GM12878 (cell line): ENCODE measurements around the gene LIF. TPM values are rescaled to one million over a fixed set of nuclear protein-coding genes. Genes with fewer than 3 reads are reported as not detected.

Experiments used
- ATAC-seq: fragments of 200-7000 bp; cut with Tn5 transposase; 3 replicates; pipeline ENCODE4 v1.9.1; 2020; ENCODE audit warnings: mild to moderate bottlenecking, moderate library complexity
- BruUV-seq: library from RNA; stranded (reverse); fragments of 400-500 nt; replicated peaks from 2 replicates; lab custom pipeline; 2021; lab: Mats Ljungman, UMichigan
- CTCF ChIA-PET: fragments of 300-600 bp; sonication (Branson Sonifier 250); formaldehyde crosslinking; extraction: SDS; loops from one replicate; lab custom pipeline; 2021; ENCODE audit warnings: inconsistent platforms; lab: Yijun Ruan, JAX
- POLR2A ChIA-PET: fragments of 350-600 bp; formaldehyde crosslinking; extraction: SDS; loops from one replicate; lab custom pipeline; 2021; ENCODE audit warnings: inconsistent platforms; lab: Charles Lee
- RAD21 ChIA-PET: fragments of 300-600 bp; sonication (Branson Sonifier 250); formaldehyde crosslinking; loops from one replicate; lab custom pipeline; 2023; ENCODE audit warnings: antibody characterized with exemption; ENCODE audit not compliant: unreplicated experiment; lab: Charles Lee
- SMC1A ChIA-PET: fragments of 300-600 bp; sonication (Branson Sonifier 250); formaldehyde crosslinking; loops from one replicate; lab custom pipeline; 2023; ENCODE audit not compliant: unreplicated experiment, uncharacterized antibody; lab: Charles Lee
- DNase-seq: peaks from one replicate; pipeline ENCODE4 v3.0.0-alpha.2; 2011; ENCODE audit warnings: low read depth, low spot score
- FAIRE-seq: peaks from 3 replicates; lab custom pipeline; 2011; peaks lifted over from hg19 to GRCh38; lab: Jason Lieb, UNC
- H2AFZ ChIP-seq: 2 replicates; pipeline ENCODE4 v1.6.0; 2011; ENCODE audit warnings: low read depth, low read length, control low read depth; ENCODE audit not compliant: control insufficient read depth
- H3K27ac ChIP-seq: 2 replicates; pipeline ENCODE4 v1.5.1; 2011; ENCODE audit warnings: control low read depth; ENCODE audit not compliant: control insufficient read depth, insufficient read depth
- H3K27me3 ChIP-seq, 2 experiments: replicated peaks in 1 of 2; 2 replicates each; pipeline versions ENCODE4 v1.6.0 to v1.6.1; 2011; ENCODE audit warnings: low read length in 1 of 2; ENCODE audit not compliant: control insufficient read depth in 2 of 2, insufficient read depth in 2 of 2
- H3K36me3 ChIP-seq, 2 experiments: 2 replicates each; pipeline ENCODE4 v1.5.1; 2011; ENCODE audit warnings: low read length in 1 of 2; ENCODE audit not compliant: control insufficient read depth in 2 of 2, insufficient read depth in 2 of 2
- H3K4me1 ChIP-seq: 2 replicates; pipeline ENCODE4 v1.6.1; 2011; ENCODE audit warnings: mild to moderate bottlenecking, low read length, moderate library complexity, mixed read lengths; ENCODE audit not compliant: control insufficient read depth, insufficient read depth
- H3K4me2 ChIP-seq: 2 replicates; pipeline ENCODE4 v1.6.0; 2011; ENCODE audit warnings: control low read depth; ENCODE audit not compliant: control insufficient read depth, insufficient read depth
- H3K4me3 ChIP-seq: fragments of 200-600 bp; sonication (generic); 2 replicates; pipeline ENCODE4 v1.5.1; 2016
- H3K79me2 ChIP-seq: 2 replicates; pipeline ENCODE4 v1.6.0; 2011; ENCODE audit warnings: low read length; ENCODE audit not compliant: control insufficient read depth, insufficient read depth
- H3K9ac ChIP-seq: 2 replicates; pipeline ENCODE4 v1.8.0; 2011; ENCODE audit warnings: low read length, control low read depth, mixed read lengths; ENCODE audit not compliant: control insufficient read depth, insufficient read depth
- H3K9me3 ChIP-seq: replicated peaks from 3 replicates; pipeline ENCODE4 v1.5.1; 2011; ENCODE audit warnings: mild to moderate bottlenecking, low read length; ENCODE audit not compliant: control insufficient read depth, insufficient read depth
- H4K20me1 ChIP-seq: 2 replicates; pipeline ENCODE4 v1.6.0; 2011; ENCODE audit not compliant: control insufficient read depth, insufficient read depth
- ASH2L ChIP-seq: fragments of 300-600, 200-600 bp; sonication (generic); IDR thresholded peaks from 2 replicates; pipeline ENCODE4 v1.6.1; 2017; ENCODE audit warnings: low read depth, mild to moderate bottlenecking, borderline replicate concordance
- BHLHE40 ChIP-seq, 2 experiments: fragments of 450-650 bp in 1 of 2; IDR thresholded peaks; 2 replicates each; pipeline ENCODE4 v1.6.1; 2011 to 2017; ENCODE audit warnings: low read depth in 2 of 2, borderline replicate concordance in 1 of 2, improper control_type of control experiment in 1 of 2, low read length in 1 of 2, mild to moderate bottlenecking in 1 of 2
- CHD2 ChIP-seq: IDR thresholded peaks from 2 replicates; pipeline ENCODE4 v1.6.1; 2011; ENCODE audit warnings: low read depth, low read length, improper control_type of control experiment, borderline replicate concordance
- ELK1 ChIP-seq: IDR thresholded peaks from 2 replicates; pipeline ENCODE4 v1.6.1; 2012; ENCODE audit warnings: low read depth, low read length, improper control_type of control experiment
- HDAC6 ChIP-seq: fragments of 200-600 bp; sonication (generic); IDR thresholded peaks from one replicate; pipeline ENCODE4 v1.8.0; 2017; ENCODE audit warnings: antibody characterized with exemption; ENCODE audit not compliant: unreplicated experiment
- NR2F1 ChIP-seq: fragments of 450-650 bp; conservative IDR thresholded peaks from 2 replicates; pipeline ENCODE4 v1.6.1; 2017; ENCODE audit warnings: mild to moderate bottlenecking
- POLR2AphosphoS2 ChIP-seq: IDR thresholded peaks from 2 replicates; pipeline ENCODE4 v1.6.1; 2011; ENCODE audit warnings: low read depth, mild to moderate bottlenecking, low read length, improper control_type of control experiment, moderate library complexity
- RELA ChIP-seq: fragments of 450-650 bp; IDR thresholded peaks from 2 replicates; pipeline ENCODE4 v1.8.0; 2014; ENCODE audit warnings: borderline replicate concordance; ENCODE audit not compliant: partially characterized antibody
- SMC3 ChIP-seq: IDR thresholded peaks from 2 replicates; pipeline ENCODE4 v1.6.1; 2011; ENCODE audit warnings: low read length, improper control_type of control experiment, borderline replicate concordance
- STAT3 ChIP-seq: IDR thresholded peaks from 2 replicates; pipeline ENCODE4 v1.6.1; 2011; ENCODE audit warnings: low read depth, low read length, improper control_type of control experiment
- ZBED1 ChIP-seq: IDR thresholded peaks from 2 replicates; pipeline ENCODE4 v1.6.1; 2016; ENCODE audit warnings: borderline replicate concordance
- ZBTB11 ChIP-seq: fragments of 450-650 bp; formaldehyde crosslinking; IDR thresholded peaks from 2 replicates; pipeline ENCODE4 v1.5.0; 2022; ENCODE audit warnings: mild to moderate bottlenecking, missing genetic modification characterization
- ZNF207 ChIP-seq: fragments of 450-650 bp; IDR thresholded peaks from 2 replicates; pipeline ENCODE4 v1.6.1; 2014; ENCODE audit warnings: antibody characterized with exemption, mild to moderate bottlenecking, borderline replicate concordance
- ZSCAN29 ChIP-seq: fragments of 450-650 bp; IDR thresholded peaks from 2 replicates; pipeline ENCODE4 v1.6.1; 2017; ENCODE audit warnings: mild to moderate bottlenecking, moderate library complexity
- WGBS: methylation state at CpG from one replicate; pipeline ENCODE4 v1.1.6; 2016; ENCODE audit warnings: low lambda C conversion rate; ENCODE audit not compliant: insufficient replicate concordance, insufficient coverage; ENCODE audit errors: missing lambda C conversion rate; 5-methylcytosine and 5-hydroxymethylcytosine counted together
- in situ Hi-C: fragments of 300-500 bp; cut with MboI; formaldehyde crosslinking; loops from 9 replicates; pipeline ENCODE4 v1.14.3; 2018; ENCODE audit warnings: mixed read lengths
- intact Hi-C: fragments of 100-400 bp; cut with micrococcal nuclease; formaldehyde crosslinking; loops from one replicate; pipeline ENCODE4 v1.14.2; 2022; ENCODE audit not compliant: unreplicated experiment
- polyA plus RNA-seq, 11 experiments: library from polyadenylated mRNA; depleted of rRNA in 4 of 11; unstranded in 6 of 11; stranded (reverse) in 5 of 11; fragments of >200 nt; fragmentation: Nextera tagmentation in 4 of 11; fragmentation: Illumina TruSeq in 1 of 11; extraction: Ambion mirVana in 4 of 11; extraction: Trizol in 1 of 11; gene quantifications; 1 replicate in 1 of 11; 2 replicates in 10 of 11; pipeline versions ENCODE4 v1.2.1 to v1.2.3, GENCODE V29; 2011 to 2016; ENCODE audit warnings: inconsistent platforms in 2 of 11, missing spikeins in 2 of 11, low read depth in 1 of 11
- total RNA-seq, 4 experiments: library from RNA; depleted of rRNA in 3 of 4; stranded (reverse); fragments of >200 nt in 3 of 4; fragmentation: Illumina TruSeq in 1 of 4; extraction: Trizol in 1 of 4; gene quantifications; 2 replicates each; pipeline versions ENCODE4 v1.2.1 to v1.2.3, GENCODE V29; 2013 to 2021
- TF ChIP-seq, protein P1 (sequence below): IDR thresholded peaks from 2 replicates; pipeline ENCODE4 v1.6.1; 2011; ENCODE audit warnings: low read depth, low read length, improper control_type of control experiment, borderline replicate concordance
- TF ChIP-seq, protein P2 (sequence below): IDR thresholded peaks from 2 replicates; pipeline ENCODE4 v1.6.1; 2012; ENCODE audit warnings: low read depth, low read length, improper control_type of control experiment
- TF ChIP-seq, protein P3 (sequence below): fragments of 150-350 bp; IDR thresholded peaks from 2 replicates; pipeline ENCODE4 v1.6.1; 2014; ENCODE audit warnings: mild to moderate bottlenecking, low read depth, low read length

Gene LIF
- total and polyA plus RNA-seq, 10 of the 15 experiments (the other 5 are each of a cell fraction or from before 2014, with no cell fraction given) = 0.05 to 3.4 (median 0.97) TPM

GRCh38 chr22:30247974-30248373 is 1.4 kb upstream of the LIF start (continued):
- TF ChIP-seq SMC3 (no peak), POLR2AphosphoS2 (no peak)
- TF ChIP-seq, protein P1, sequence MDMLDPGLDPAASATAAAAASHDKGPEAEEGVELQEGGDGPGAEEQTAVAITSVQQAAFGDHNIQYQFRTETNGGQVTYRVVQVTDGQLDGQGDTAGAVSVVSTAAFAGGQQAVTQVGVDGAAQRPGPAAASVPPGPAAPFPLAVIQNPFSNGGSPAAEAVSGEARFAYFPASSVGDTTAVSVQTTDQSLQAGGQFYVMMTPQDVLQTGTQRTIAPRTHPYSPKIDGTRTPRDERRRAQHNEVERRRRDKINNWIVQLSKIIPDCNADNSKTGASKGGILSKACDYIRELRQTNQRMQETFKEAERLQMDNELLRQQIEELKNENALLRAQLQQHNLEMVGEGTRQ = no peak
- TF ChIP-seq, all 136 proteins: peak for 0

DNA sequence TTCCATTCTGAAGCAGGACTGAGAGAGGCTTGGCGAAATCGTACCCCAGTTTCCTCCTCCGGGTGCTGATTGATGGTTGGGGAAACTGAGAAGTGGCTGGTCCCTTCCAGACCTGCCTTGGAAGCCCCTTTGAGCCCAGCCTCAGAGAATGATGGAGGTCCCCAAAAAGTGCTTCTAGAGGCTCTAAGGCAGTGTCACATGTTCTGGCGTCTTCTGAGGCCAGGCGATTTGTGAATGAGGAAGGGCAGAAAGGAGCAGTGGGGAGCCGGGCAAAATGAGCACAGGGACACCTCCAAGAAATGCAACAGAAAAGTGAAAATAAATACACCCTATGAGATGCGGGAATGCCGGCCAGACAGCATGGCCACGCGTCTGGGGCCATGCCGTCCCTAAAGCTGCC is 1.0 kb upstream of the LIF start:
- intact Hi-C loops (no loop called here), in situ Hi-C loops (no loop called here)
- Histone ChIP-seq H3K27ac (no peak overlapping the region), H3K4me1 (peaks cover under 1% of the 10 kb centered on the region; the same call in 1 of the 2 replicates), H4K20me1 (no peaks in the 10 kb centered on the region), H3K4me3 (no peak overlapping the region), H3K9me3 (no peaks in the 10 kb centered on the region), H3K36me3 (no peaks in the 10 kb centered on the region), H2AFZ (no peak overlapping the region), H3K4me2 (no peak overlapping the region), H3K79me2 (no peaks in the 10 kb centered on the region), H3K9ac (no peak overlapping the region), H3K27me3 (peaks cover 3 to 4% of the 10 kb centered on the region in 2 experiments; a peak in 2 of 4 replicates)
- CTCF ChIA-PET = no interaction called here
- POLR2A ChIA-PET = no interaction called here
- WGBS = 44% methylated on average over 9 of the region's 11 CpGs
- ATAC-seq = no peak
- SMC1A ChIA-PET = no interaction called here
- no peak for DNase-seq
- no peak for FAIRE-seq
- no TSS peak for BruUV-seq
- RAD21 ChIA-PET = no interaction called here
- TF ChIP-seq ELK1 (no peak), ZBTB11 (CRISPR knock-in tag) (no peak), ZNF207 (no peak), STAT3 (no peak), NR2F1 (no peak), ASH2L (no peak), ZSCAN29 (no peak), RELA (no peak), HDAC6 (no peak), CHD2 (no peak), ZBED1 (no peak), BHLHE40 (IDR thresholded peaks at IDR 0.05; ENCODE audit: borderline replicate concordance in 1 of 2, low read depth in 2 of 2, low read length in 1 of 2) (no peak)
- TF ChIP-seq, protein P2, sequence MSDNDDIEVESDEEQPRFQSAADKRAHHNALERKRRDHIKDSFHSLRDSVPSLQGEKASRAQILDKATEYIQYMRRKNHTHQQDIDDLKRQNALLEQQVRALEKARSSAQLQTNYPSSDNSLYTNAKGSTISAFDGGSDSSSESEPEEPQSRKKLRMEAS = no peak
- TF ChIP-seq, protein P3, sequence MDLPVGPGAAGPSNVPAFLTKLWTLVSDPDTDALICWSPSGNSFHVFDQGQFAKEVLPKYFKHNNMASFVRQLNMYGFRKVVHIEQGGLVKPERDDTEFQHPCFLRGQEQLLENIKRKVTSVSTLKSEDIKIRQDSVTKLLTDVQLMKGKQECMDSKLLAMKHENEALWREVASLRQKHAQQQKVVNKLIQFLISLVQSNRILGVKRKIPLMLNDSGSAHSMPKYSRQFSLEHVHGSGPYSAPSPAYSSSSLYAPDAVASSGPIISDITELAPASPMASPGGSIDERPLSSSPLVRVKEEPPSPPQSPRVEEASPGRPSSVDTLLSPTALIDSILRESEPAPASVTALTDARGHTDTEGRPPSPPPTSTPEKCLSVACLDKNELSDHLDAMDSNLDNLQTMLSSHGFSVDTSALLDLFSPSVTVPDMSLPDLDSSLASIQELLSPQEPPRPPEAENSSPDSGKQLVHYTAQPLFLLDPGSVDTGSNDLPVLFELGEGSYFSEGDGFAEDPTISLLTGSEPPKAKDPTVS = no peak
